ENCODE measurements around the gene FHL3. TPM values are rescaled to one million over a fixed set of nuclear protein-coding genes. Genes with fewer than 3 reads are reported as not detected.

FHL3 gene
- total RNA-seq, 1 donor: 25.5 TPM

- TF ChIP-seq CTCF (IDR thresholded peaks at IDR 0.05; ENCODE audit: insufficient read depth, low read depth, low read length): no peak
- no peak for DNase-seq (ENCODE audit: low read depth)
- H3K4me3 ChIP-seq (ENCODE audit: low read depth, low read length): no peak overlapping the region
Observed at GRCh38 chr1:37955685-37956084, 49.6 kb downstream of the FHL3 start.

GRCh38 chr1:37954316-37954971, 50.9 kb downstream of the FHL3 start:
- TF ChIP-seq CTCF (IDR thresholded peaks at IDR 0.05; ENCODE audit: insufficient read depth, low read depth, low read length): no peak
- no peak for DNase-seq (ENCODE audit: low read depth)
- no peak overlapping the region for H3K4me3 ChIP-seq (ENCODE audit: low read depth, low read length)

- no peak overlapping the region for H3K4me3 ChIP-seq (ENCODE audit: low read depth, low read length)
- no peak for DNase-seq (ENCODE audit: low read depth)
- no peak for TF ChIP-seq CTCF (IDR thresholded peaks at IDR 0.05; ENCODE audit: insufficient read depth, low read depth, low read length)
Observed at GRCh38 chr1:37952738-37953137, 52.6 kb downstream of the FHL3 start.

- no peak for DNase-seq (ENCODE audit: low read depth)
- no peak for TF ChIP-seq CTCF (IDR thresholded peaks at IDR 0.05; ENCODE audit: insufficient read depth, low read depth, low read length)
Observed at GRCh38 chr1:37951783-37952624, 53.3 kb downstream of the FHL3 start.

GRCh38 chr1:37951041-37951782, 54.1 kb downstream of the FHL3 start:
- H3K4me3 ChIP-seq (ENCODE audit: low read depth, low read length): no peak overlapping the region
- TF ChIP-seq CTCF (IDR thresholded peaks at IDR 0.05; ENCODE audit: insufficient read depth, low read depth, low read length): no peak
- no peak for DNase-seq (ENCODE audit: low read depth)

More at GRCh38 chr1:37951783-37952624, 53.3 kb downstream of the FHL3 start:
- H3K4me3 ChIP-seq (ENCODE audit: low read depth, low read length): no peak overlapping the region

- H3K4me3 ChIP-seq (ENCODE audit: low read depth, low read length): no peak overlapping the region
- DNase-seq (ENCODE audit: low read depth): no peak
- no peak for TF ChIP-seq CTCF (IDR thresholded peaks at IDR 0.05; ENCODE audit: insufficient read depth, low read depth, low read length)
Observed at GRCh38 chr1:37949524-37950152, 55.7 kb downstream of the FHL3 start.

Measured in fibroblast of villous mesenchyme (primary cell).